T47D (cell line): Measurements from ENCODE around the gene SMARCA2.

Experiments used
- DNase-seq, 2 experiments: peaks; one replicate each; pipeline versions ENCODE4 v3.0.0 to v3.0.0-alpha.2; 2011 to 2012; ENCODE audit warnings: low read depth in 1 of 2, low spot score in 1 of 2
- JUND ChIP-seq: IDR thresholded peaks from 2 replicates; pipeline ENCODE4 v1.6.1; 2012; ENCODE audit warnings: low read depth
- in situ Hi-C: cut with HindIII; loops from 2 replicates; pipeline ENCODE4 v1.10.0; 2016; ENCODE audit warnings: low sequenced_read_pairs, low pct_unique_long_range_greater_than_20kb

Gene SMARCA2

GRCh38 chr9:2014696-2015580 is at the start of gene SMARCA2:
Gene SMARCA2, plus strand, starts transcription at chr9:2015347. Its CDS starts 13,676 bp downstream, at chr9:2029023.
- DNase-seq, result peak; percentile 84 to 96
- in situ Hi-C loops, result no loop called here
- no peak for TF ChIP-seq JUND

- DNase-seq, result no peak
- in situ Hi-C loops, result no loop called here
- no peak for TF ChIP-seq JUND
Observed at GRCh38 chr9:1966725-1967366, 48.3 kb upstream of the SMARCA2 start.

- in situ Hi-C loops, result no loop called here
- no peak for TF ChIP-seq JUND
- DNase-seq, result no peak
Observed at GRCh38 chr9:1969160-1969559, 46.0 kb upstream of the SMARCA2 start.

GRCh38 chr9:1969898-1970297 is 45.2 kb upstream of the SMARCA2 start:
- TF ChIP-seq JUND, result no peak
- in situ Hi-C loops, result no loop called here
- no peak for DNase-seq

- in situ Hi-C loops, result no loop called here
Observed at GRCh38 chr9:1972672-1973071, 42.5 kb upstream of the SMARCA2 start.

GRCh38 chr9:1977026-1977425 is 38.1 kb upstream of the SMARCA2 start:
- in situ Hi-C loops, result no loop called here
- no peak for TF ChIP-seq JUND
- no peak for DNase-seq

More at GRCh38 chr9:1972672-1973071, 42.5 kb upstream of the SMARCA2 start:
- TF ChIP-seq JUND, result no peak
- DNase-seq, result no peak

GRCh38 chr9:1978941-1979340 is 36.2 kb upstream of the SMARCA2 start:
- no peak for TF ChIP-seq JUND
- in situ Hi-C loops, result no loop called here
- peak in 1 of 2 experiments; percentile 0 for DNase-seq

GRCh38 chr9:1979741-1980367 is 35.3 kb upstream of the SMARCA2 start:
- in situ Hi-C loops, result no loop called here
- DNase-seq, result no peak
- no peak for TF ChIP-seq JUND

GRCh38 chr9:1980387-1980786 is 34.8 kb upstream of the SMARCA2 start:
- TF ChIP-seq JUND, result no peak
- in situ Hi-C loops, result no loop called here
- DNase-seq, result no peak

GRCh38 chr9:1982074-1982473 is 33.1 kb upstream of the SMARCA2 start:
- in situ Hi-C loops, result no loop called here
- DNase-seq, result no peak
- TF ChIP-seq JUND, result no peak

GRCh38 chr9:1986341-1986740 is 28.8 kb upstream of the SMARCA2 start:
- DNase-seq, result no peak
- in situ Hi-C loops, result no loop called here
- TF ChIP-seq JUND, result no peak

- TF ChIP-seq JUND, result no peak
- in situ Hi-C loops, result no loop called here
- DNase-seq, result no peak
Observed at GRCh38 chr9:1989500-1989899, 25.6 kb upstream of the SMARCA2 start.

GRCh38 chr9:1994180-1994579 is 21.0 kb upstream of the SMARCA2 start:
- peak in 1 of 2 experiments; percentile 5 for DNase-seq
- TF ChIP-seq JUND, result no peak
- in situ Hi-C loops, result no loop called here
